Measurements from ENCODE around the gene ARVCF.

GRCh38 chr22:19974935-19975706 is 41.5 kb downstream of the ARVCF start:
- no peak for TF ChIP-seq CTCF (IDR thresholded peaks at IDR 0.05)
- TF ChIP-seq, protein P1, sequence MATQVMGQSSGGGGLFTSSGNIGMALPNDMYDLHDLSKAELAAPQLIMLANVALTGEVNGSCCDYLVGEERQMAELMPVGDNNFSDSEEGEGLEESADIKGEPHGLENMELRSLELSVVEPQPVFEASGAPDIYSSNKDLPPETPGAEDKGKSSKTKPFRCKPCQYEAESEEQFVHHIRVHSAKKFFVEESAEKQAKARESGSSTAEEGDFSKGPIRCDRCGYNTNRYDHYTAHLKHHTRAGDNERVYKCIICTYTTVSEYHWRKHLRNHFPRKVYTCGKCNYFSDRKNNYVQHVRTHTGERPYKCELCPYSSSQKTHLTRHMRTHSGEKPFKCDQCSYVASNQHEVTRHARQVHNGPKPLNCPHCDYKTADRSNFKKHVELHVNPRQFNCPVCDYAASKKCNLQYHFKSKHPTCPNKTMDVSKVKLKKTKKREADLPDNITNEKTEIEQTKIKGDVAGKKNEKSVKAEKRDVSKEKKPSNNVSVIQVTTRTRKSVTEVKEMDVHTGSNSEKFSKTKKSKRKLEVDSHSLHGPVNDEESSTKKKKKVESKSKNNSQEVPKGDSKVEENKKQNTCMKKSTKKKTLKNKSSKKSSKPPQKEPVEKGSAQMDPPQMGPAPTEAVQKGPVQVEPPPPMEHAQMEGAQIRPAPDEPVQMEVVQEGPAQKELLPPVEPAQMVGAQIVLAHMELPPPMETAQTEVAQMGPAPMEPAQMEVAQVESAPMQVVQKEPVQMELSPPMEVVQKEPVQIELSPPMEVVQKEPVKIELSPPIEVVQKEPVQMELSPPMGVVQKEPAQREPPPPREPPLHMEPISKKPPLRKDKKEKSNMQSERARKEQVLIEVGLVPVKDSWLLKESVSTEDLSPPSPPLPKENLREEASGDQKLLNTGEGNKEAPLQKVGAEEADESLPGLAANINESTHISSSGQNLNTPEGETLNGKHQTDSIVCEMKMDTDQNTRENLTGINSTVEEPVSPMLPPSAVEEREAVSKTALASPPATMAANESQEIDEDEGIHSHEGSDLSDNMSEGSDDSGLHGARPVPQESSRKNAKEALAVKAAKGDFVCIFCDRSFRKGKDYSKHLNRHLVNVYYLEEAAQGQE (IDR thresholded peaks at IDR 0.05; ENCODE audit: insufficient read depth in 1 of 2, low read depth in 2 of 2, low read length in 1 of 2), result no peak

Data from Panc1 (cell line).